Measurements from ENCODE around the gene MGLL.

GRCh38 chr3:127760361-127760760 is 62.0 kb downstream of the MGLL start:
- TF ChIP-seq EZH2 (IDR thresholded peaks at IDR 0.05; ENCODE audit: insufficient read depth, low read length) (no peak), CTCF (IDR thresholded peaks at IDR 0.05; ENCODE audit: insufficient read depth, low read depth, low read length) (no peak)
